HG03439 (cell line): ENCODE data around the gene ZFPM1.

Source experiments
- ATAC-seq: cut with Tn5 transposase; IDR thresholded peaks from one replicate; pipeline ENCODE4 v1.9.1; 2021; ENCODE audit warnings: mild to moderate bottlenecking, moderate library complexity; ENCODE audit not compliant: unreplicated experiment

ZFPM1 gene

GRCh38 chr16:88524973-88525662 is 72.0 kb downstream of the ZFPM1 start:
- ATAC-seq: no peak

- ATAC-seq: no peak
These were observed 72.5 kb downstream of the ZFPM1 start for GRCh38 chr16:88525663-88525990.

GRCh38 chr16:88526008-88526905 is 73.2 kb downstream of the ZFPM1 start:
- no peak for ATAC-seq

- ATAC-seq: no peak
These were observed 73.8 kb downstream of the ZFPM1 start for GRCh38 chr16:88526906-88527185.

GRCh38 chr16:88527186-88527936 is 74.3 kb downstream of the ZFPM1 start:
- ATAC-seq: no peak

GRCh38 chr16:88527937-88528743 is 75.1 kb downstream of the ZFPM1 start:
- ATAC-seq: no peak

GRCh38 chr16:88528902-88529318 is 75.8 kb downstream of the ZFPM1 start:
- no peak for ATAC-seq

- ATAC-seq: no peak
These were observed 76.5 kb downstream of the ZFPM1 start for GRCh38 chr16:88529596-88529995.

- no peak for ATAC-seq
These were observed 77.2 kb downstream of the ZFPM1 start for GRCh38 chr16:88530051-88530857.

GRCh38 chr16:88530858-88531203 is 77.8 kb downstream of the ZFPM1 start:
- no peak for ATAC-seq

- ATAC-seq: no peak
These were observed 78.3 kb downstream of the ZFPM1 start for GRCh38 chr16:88531346-88531745.

- no peak for ATAC-seq
These were observed 78.9 kb downstream of the ZFPM1 start for GRCh38 chr16:88531931-88532433.

GRCh38 chr16:88532434-88533241 is 79.6 kb downstream of the ZFPM1 start:
- no peak for ATAC-seq

- ATAC-seq: no peak
These were observed 80.4 kb downstream of the ZFPM1 start for GRCh38 chr16:88533381-88533917.

- peak; percentile 47 for ATAC-seq
These were observed 81.0 kb downstream of the ZFPM1 start for GRCh38 chr16:88533932-88534637.

- peak; percentile 22 for ATAC-seq
These were observed 81.6 kb downstream of the ZFPM1 start for GRCh38 chr16:88534638-88535190.

- no peak for ATAC-seq
These were observed 82.2 kb downstream of the ZFPM1 start for GRCh38 chr16:88535191-88535856.

GRCh38 chr16:88535857-88536222 is 82.8 kb downstream of the ZFPM1 start:
- no peak for ATAC-seq
